HG03108 (cell line): Measurements from ENCODE around the gene INPP5A.
"Not testable (repeated sequence)": the region's sequence is repeated elsewhere in the genome, so short reads cannot be mapped to it uniquely, and the experiment has no call there.

ENCODE experiments used
- ATAC-seq: cut with Tn5 transposase; IDR thresholded peaks from one replicate; pipeline ENCODE4 v1.9.1; 2021; ENCODE audit warnings: moderate library complexity; ENCODE audit not compliant: unreplicated experiment

The INPP5A gene

GRCh38 chr10:132700156-132701098 is 162.8 kb downstream of the INPP5A start:
- ATAC-seq = no peak

GRCh38 chr10:132701099-132701845 is 163.7 kb downstream of the INPP5A start:
- no peak for ATAC-seq

GRCh38 chr10:132701846-132702190 is 164.2 kb downstream of the INPP5A start:
- ATAC-seq = no peak

GRCh38 chr10:132702601-132703418 is 165.2 kb downstream of the INPP5A start:
- no peak for ATAC-seq

GRCh38 chr10:132703419-132704007 is 165.9 kb downstream of the INPP5A start:
- no peak for ATAC-seq

- ATAC-seq = no peak
These were observed 166.6 kb downstream of the INPP5A start for GRCh38 chr10:132704008-132704814.

GRCh38 chr10:132704815-132705064 is 167.2 kb downstream of the INPP5A start:
- ATAC-seq = not testable (repeated sequence)

GRCh38 chr10:132705173-132705572 is 167.6 kb downstream of the INPP5A start:
- no peak for ATAC-seq

GRCh38 chr10:132705943-132706342 is 168.4 kb downstream of the INPP5A start:
- ATAC-seq = no peak

- ATAC-seq = no peak
These were observed 169.1 kb downstream of the INPP5A start for GRCh38 chr10:132706701-132707100.

- ATAC-seq = no peak
These were observed 169.7 kb downstream of the INPP5A start for GRCh38 chr10:132707121-132707775.

GRCh38 chr10:132707776-132708171 is 170.2 kb downstream of the INPP5A start:
- no peak for ATAC-seq

- ATAC-seq = no peak
These were observed 170.9 kb downstream of the INPP5A start for GRCh38 chr10:132708441-132708840.

- ATAC-seq = no peak
These were observed 171.3 kb downstream of the INPP5A start for GRCh38 chr10:132708936-132709335.

GRCh38 chr10:132709471-132709951 is 171.9 kb downstream of the INPP5A start:
- no peak for ATAC-seq

- ATAC-seq = no peak
These were observed 172.6 kb downstream of the INPP5A start for GRCh38 chr10:132710036-132710686.

GRCh38 chr10:132710746-132711612 is 173.4 kb downstream of the INPP5A start:
- no peak for ATAC-seq

GRCh38 chr10:132711613-132712121 is 174.1 kb downstream of the INPP5A start:
- no peak for ATAC-seq
